NCI-H1694 treated with DMSO at 0.1 percent for 48 hours (cell line): Measurements from ENCODE around the gene TALDO1.
A peak's percentile ranks its signal among the peaks of the same experiment; 100 is the strongest.

ENCODE experiments used
- DNase-seq: peaks from one replicate; lab custom pipeline; 2025; lab: John Stamatoyannopoulos, UW

TALDO1 gene

DNA sequence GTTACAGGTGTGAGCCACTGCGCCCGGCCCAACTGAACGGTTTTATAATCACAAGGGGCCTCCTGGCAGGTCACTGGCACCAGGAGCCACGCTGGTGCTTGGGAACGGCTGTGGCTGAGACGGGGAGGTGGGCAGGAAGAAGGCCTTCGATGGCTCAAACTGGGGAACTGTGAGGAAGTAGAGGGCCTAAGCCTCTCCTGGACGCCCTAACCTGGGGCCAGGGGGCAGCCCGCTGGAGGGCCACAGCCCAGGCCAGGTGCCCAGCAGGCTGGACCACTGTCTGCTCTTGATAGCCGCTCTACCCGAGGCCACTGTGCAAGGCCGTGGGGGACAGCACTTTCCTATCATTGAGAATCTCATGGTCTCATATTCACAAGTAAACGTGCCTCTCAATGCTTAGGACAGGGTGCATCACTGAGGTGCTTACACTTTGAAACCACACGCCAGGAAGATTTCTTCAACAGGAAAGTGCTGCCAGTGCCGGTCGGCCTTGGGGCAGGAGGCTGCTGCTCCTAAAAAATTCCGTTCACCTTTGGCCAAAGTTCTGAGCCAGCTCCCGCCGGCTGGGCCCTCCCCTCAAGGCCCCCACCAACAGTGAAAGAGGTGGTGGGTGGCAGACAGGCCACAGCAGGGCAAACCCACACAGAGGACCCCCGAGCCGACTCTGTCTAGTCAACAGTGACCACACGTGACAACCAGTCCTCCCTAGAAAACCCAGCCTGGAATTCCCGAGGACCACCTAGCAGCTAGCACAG, 22.8 kb downstream of the TALDO1 start:
- DNase-seq: no peak

DNA sequence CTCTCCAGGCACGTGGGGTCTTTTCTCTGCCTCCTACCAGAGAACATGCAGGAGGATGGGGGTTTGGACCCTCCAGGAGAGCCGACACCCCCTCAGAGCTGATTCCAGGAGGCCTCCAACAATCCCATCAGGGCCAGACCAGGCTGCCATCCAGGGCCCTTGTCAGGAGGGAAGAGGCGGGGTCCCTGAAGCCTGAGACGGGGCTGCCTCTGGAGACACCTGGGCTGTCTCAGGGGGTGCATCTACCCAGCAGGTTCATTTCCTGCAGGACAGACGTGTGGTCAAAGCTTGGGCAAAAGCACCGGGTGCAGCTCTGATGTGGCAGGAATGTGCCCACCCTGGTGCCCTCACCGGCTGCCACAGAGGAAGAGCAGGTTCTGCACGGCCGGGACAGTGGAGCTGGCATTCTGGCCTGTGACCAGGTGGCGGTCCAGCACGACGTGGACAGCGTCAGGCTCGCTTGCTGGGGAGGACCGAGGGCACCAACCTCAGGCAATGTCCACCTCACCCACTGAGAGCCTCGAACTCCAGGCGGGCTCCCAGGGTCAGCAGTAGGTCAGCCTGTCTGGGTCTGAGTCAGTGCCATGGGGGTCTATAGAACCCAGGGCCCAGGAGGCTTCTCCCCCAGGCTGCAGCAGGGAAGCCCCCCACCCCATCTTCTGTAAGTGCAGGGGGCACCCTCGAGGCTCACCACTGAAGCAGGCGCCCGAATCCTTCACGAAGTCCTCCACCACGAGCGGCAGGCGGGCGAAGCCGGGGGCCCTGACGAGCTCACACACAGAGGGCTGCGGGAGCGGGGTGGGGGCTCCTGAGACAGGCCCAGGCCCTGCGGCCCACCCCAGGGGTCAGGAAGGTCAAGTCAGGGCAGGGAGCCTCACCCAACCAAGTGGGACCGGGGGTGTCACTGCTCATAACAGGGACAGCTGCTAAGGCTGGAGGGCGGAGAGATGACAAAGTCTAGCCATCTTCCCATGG, 23.7 kb downstream of the TALDO1 start:
- DNase-seq: no peak

DNA sequence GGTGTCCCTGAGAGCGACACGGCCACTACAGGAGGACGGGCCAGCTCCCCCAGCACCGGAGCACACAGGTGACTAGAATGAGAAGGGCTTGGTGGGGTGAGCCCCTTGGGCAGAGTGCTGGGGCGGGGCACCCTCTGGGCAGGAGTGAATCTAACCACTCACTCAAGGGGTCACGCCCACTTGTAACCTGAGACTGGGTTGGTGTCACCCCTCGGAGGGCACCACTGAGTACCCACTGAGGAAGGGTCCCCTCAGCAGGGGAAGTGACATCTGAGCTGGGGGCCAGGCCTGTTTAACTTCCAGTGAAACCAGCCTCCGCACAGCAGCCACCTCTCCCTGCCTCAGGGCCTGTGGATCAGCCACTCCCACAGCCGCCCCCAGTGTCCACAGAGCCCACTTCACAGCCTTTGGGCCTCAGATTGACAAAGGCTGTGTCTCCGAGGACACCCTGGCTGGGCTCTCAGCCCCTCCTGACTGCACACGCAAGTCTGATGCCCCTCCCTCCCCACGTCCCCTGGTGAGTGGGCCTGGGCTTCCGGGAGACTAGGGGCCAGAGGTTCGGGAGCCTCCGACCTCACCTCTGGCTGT, 24.4 kb downstream of the TALDO1 start:
- no peak for DNase-seq

DNA sequence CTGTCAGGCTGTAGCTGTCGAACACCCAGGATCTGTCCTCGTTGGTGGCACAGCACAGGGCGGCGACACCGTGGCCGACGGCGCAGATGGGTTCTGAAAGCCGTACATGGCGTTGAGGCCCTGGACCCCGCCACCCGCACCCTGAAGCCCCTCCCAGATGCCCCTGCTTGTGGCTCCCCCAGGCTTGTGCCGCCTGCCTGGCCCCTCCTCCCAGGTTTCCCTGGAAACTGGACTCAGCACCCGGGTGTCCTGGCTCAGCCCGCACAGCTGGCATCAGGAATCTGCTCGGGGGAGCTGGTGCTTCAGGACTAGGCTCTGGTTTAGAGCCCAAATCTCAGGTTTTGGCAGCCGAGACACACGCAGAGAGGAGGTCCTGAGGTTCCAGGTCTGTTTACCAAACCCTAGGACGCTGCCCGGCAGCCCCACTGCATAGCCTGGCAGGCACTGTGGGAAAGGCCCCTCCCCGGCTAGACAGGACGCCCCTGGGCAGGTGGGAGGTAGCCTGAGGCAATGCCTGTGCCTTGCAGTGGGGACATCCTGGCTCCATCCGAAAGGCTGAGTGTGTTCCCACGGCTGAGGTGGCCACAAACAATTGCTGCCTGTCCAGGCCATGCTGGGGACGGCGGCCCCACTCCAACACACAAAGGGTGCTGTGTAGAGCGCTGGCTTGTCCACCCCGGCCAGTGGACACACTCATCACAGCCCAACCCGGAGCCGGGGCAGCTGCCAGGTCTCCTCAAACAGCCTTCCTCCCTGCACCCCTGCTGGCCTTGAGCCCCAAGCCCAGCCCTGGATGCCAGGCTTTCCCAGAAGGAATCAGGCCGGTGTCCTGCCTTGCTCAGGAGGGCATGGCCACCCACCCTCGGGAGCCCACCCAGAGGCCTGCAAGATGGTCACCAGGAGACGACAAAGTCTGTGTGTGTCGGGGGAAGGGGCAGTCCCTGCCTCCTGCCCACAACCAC, 25.4 kb downstream of the TALDO1 start:
- no peak for DNase-seq

- no peak for DNase-seq
Measured at GRCh38 chr11:773425-773824, 26.2 kb downstream of the TALDO1 start.

DNA sequence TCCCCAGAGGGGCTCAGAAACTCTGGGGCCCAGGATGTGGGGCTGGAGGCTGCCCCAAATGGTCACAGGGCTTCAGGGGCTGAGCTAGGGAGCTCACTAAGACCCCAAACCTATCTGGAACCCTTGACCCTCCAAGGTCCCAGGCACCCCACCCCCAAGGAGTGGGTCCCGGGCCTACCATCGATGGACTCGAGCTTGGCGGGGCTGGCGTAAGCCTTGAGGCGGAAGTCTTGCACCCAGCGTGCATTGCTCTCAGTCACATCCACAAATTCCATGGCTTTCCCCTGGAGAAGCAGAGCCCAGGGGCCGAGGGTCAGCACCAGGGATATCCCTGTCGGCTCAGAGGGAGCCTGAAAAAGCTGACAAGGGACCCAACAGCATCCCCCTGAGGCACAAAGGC, 26.6 kb downstream of the TALDO1 start:
- no peak for DNase-seq

- DNase-seq: no peak
Measured at GRCh38 chr11:774873-775592, 27.8 kb downstream of the TALDO1 start.

DNA sequence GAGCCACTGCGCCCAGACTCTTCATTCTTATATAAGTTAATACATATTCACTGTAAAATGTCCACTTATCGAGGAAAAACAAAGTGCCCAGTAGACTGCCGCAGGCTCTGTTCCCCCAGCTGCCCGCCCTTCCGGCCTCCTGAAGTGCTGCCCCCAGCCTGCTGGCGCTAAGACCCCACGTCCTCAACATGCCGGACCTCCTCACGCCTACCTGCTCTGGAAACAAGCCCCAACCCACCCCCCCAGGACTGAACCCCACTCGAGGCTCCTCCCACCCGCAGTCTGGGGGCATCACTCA, 28.9 kb downstream of the TALDO1 start:
- no peak for DNase-seq

DNA sequence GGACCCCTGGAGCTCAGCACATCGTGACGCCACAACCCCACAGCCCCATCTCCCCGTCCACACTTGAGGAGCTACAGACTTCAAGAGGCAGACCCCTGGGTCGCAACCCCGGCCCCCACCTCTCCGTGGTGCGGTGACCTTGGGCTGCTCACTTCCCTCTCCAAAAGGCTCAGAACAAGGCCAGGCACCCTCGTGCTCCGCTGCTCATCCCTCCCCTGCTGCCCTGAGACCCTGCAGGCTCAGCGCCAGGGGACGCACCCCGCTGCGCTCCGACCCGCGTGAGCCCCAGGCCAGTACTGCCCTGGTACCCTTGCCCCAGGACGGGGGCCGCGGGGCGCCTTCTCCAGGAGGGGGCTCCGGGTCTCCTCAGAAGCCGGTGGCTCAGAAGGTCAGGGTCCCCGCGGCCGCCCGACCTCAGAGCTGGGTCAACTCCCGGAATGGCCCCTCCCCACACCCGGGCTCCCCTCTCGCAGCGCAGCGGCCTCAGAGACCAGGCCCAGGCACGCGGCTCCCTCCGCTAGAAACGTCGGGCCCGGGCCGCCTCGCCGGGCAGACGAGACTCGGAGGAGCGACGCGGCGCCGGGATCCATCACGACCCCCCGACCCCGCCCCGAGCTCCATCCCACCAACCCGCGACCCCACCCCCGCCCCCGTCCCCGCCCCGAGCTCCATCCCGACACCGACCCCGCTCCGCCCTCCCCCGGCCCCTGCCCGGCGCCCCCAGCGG, 29.5 kb downstream of the TALDO1 start:
- peak; percentile 35 for DNase-seq

DNA sequence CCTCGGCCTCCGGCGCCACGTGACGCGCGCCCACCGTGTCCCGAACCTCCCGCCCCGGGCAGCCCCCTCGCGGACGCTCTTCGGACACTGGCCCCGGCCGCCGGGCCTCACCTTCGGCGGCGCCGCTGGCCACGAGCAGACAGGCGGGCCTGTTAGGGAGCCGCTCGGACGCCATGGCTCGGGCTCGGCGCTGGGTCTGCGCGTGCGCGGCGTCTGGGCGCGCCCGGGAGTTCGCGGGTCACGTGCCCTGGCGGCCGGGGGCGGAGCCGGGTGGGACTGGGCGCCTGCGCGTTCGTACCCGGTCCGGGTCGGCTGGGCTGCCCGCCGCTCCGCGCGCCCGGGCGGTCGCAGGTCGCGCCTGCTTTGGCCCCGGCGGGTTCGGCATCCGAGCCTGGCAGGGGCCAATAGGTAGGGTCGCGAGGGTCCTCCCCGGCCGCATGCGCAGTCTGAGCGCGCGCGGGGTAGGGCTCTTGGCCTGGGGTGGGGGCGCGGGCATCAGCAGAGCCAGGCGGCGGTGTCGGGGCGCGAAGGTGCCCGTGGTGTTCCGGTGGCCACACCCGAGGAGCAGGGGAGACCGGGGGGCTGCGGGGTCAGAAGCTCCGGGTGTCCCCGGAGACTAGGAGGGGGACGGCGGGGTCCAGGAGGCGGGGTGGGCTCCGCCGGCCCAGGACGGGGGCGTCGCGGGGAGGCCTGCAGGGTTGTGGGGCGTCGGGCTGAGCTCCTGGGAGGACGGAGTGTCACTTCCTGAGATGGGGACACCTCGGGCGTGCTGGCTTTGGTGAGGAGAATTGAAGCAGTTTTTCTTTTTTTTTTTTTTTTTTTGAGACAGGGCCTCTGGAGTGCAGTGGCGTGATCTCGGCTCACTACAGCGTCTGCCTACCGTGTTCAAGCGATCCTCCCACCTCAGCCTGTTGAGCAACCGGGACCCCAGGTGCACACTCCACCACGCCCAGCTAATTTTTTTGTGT, 30.3 kb downstream of the TALDO1 start, which contains the start of gene GATD1:
TSS of gene GATD1 (minus strand) at position 200 of the 968 bp plus-strand sequence. CDS start at position 175, 25 bp downstream.
- peak; percentile 57 for DNase-seq

DNA sequence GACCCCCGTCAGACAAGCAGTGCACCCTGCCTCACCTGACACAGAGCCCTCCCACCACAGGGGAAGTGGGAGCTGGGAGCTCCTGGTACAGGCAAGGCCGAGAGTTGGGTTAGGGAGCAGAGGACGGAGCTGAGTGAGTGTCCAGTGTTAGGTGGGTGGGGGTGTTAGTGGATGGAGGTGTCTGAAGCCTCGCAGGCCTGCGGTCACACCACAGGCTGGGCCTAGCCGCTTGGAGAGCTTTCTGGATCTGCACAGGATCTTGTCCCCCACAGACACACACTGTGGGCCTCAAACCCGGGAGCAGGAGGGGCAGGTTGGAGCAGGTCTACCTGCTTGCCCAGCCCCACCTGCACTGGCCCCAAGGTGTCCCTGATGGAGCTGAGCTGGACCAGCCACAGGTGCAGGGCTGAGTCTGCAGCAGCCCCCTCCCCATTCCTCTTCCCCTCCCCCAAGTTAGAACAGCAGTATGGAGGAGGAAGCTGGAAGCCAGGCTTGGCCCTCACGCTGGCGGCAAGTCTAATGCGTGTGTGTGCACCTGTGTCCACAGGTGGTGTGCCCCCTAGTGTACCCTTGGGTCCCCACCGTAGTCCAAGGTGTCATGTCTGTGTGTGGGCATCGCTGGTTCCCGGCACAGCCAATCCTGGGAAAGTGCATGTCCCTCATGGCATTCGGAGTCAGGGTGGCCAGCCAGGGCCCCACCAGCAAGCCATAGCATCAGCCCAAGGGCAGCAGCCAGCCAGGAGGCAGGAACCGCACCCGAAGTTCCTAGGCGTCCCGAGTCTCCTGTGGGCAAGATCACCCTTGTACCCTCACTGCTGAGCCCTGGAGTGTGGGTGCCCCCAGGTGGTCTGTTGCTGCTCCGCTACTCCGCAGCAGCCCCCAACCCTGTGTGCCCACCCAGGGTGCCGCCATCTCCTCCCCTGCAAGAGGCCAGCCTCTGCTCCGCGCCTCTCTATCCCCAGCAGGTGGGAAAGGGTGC, 32.0 kb downstream of the TALDO1 start:
- no peak for DNase-seq

DNA sequence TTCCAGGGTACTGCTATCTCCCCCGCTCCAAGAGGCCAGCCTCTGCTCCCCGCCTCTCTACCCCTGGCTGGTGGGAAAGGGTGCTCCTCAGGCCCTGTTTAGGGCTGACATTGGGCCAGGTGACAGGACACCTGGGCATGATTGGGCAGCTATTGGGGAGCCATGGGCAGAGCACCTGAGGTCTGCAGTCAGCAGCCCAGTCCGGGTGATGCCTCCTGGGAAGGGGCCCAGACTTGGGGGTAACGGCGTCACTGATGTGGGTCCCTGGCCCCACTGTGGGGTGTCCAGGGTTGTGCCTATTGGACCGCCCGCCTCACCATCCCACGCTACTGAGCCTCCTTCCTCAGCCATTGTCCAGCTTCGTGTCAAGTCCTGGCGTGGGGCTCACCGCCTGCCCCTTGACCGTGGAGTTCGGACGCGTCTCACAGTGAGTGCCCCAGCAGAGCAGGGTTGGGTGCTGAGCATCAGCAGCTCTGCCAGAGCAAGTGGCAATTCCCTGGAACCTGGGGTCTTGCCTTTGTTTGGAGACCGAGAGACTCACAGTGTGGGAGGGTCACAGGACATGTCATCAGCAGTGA, 32.8 kb downstream of the TALDO1 start:
- no peak for DNase-seq

- DNase-seq: no peak
Measured at GRCh38 chr11:782264-783174, 35.3 kb downstream of the TALDO1 start.

DNA sequence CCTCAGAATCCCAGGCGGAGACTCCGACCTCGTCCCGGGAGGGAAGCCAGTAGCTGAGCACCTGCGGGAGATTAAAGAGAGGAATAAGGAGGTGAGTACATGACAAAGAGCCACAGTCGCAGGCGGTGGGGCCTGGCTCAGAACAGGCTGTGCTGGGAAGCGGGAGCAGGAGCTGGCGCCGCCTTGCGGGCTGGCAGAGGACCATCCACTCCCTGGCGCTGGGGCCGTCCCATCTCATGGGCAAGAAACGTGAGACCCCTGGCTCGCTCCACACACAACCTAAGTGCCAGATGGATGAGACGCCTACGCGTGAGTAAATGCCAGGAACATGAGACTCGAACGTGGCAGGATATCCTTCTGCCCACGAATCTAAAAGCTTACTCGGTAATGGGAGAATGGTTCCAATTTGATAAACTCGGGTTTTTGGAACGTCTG, 36.3 kb downstream of the TALDO1 start:
- DNase-seq: peak; percentile 92

- DNase-seq: no peak
Measured at GRCh38 chr11:786235-787083, 39.2 kb downstream of the TALDO1 start.
